PFSK-1 (cell line): Measurements from ENCODE around the gene VIPAS39.

ENCODE experiments used
- FOXP2 ChIP-seq: optimal IDR thresholded peaks from 2 replicates; pipeline ENCODE3; 2011; ENCODE audit warnings: borderline replicate concordance, control low read depth, inconsistent platforms; ENCODE audit not compliant: insufficient read depth; ENCODE audit errors: extremely low read length, extremely low read depth
- POLR2AphosphoS5 ChIP-seq: IDR thresholded peaks from 2 replicates; pipeline ENCODE4 v1.6.1; 2012; ENCODE audit warnings: low read depth, mild to moderate bottlenecking, control low read depth, low read length, moderate library complexity
- SIN3A ChIP-seq: IDR thresholded peaks from 2 replicates; pipeline ENCODE4 v1.6.1; 2012; ENCODE audit warnings: mild to moderate bottlenecking, low read length, moderate library complexity, borderline replicate concordance; ENCODE audit not compliant: insufficient read depth
- TAF1 ChIP-seq: IDR thresholded peaks from 2 replicates; pipeline ENCODE4 v1.6.1; 2012; ENCODE audit warnings: low read length, control low read depth, borderline replicate concordance; ENCODE audit not compliant: insufficient read depth
- TF ChIP-seq, protein P1 (sequence below), 2 experiments: IDR thresholded peaks; 2 replicates each; pipeline versions ENCODE4 v1.6.1 to v1.8.0; 2011 to 2012; ENCODE audit warnings: low read depth in 2 of 2, low read length in 2 of 2, control low read depth in 1 of 2, inconsistent platforms in 1 of 2, mild to moderate bottlenecking in 1 of 2, moderate library complexity in 1 of 2; ENCODE audit not compliant: insufficient read depth in 1 of 2

VIPAS39 gene

GRCh38 chr14:77407158-77407557 lies 50.2 kb downstream of the VIPAS39 start:
- TF ChIP-seq, protein P1, sequence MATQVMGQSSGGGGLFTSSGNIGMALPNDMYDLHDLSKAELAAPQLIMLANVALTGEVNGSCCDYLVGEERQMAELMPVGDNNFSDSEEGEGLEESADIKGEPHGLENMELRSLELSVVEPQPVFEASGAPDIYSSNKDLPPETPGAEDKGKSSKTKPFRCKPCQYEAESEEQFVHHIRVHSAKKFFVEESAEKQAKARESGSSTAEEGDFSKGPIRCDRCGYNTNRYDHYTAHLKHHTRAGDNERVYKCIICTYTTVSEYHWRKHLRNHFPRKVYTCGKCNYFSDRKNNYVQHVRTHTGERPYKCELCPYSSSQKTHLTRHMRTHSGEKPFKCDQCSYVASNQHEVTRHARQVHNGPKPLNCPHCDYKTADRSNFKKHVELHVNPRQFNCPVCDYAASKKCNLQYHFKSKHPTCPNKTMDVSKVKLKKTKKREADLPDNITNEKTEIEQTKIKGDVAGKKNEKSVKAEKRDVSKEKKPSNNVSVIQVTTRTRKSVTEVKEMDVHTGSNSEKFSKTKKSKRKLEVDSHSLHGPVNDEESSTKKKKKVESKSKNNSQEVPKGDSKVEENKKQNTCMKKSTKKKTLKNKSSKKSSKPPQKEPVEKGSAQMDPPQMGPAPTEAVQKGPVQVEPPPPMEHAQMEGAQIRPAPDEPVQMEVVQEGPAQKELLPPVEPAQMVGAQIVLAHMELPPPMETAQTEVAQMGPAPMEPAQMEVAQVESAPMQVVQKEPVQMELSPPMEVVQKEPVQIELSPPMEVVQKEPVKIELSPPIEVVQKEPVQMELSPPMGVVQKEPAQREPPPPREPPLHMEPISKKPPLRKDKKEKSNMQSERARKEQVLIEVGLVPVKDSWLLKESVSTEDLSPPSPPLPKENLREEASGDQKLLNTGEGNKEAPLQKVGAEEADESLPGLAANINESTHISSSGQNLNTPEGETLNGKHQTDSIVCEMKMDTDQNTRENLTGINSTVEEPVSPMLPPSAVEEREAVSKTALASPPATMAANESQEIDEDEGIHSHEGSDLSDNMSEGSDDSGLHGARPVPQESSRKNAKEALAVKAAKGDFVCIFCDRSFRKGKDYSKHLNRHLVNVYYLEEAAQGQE (IDR thresholded peaks at IDR 0.05; ENCODE audit: insufficient read depth in 1 of 2, low read depth in 2 of 2, low read length in 2 of 2) = no peak
- TF ChIP-seq POLR2AphosphoS5 = no peak

DNA sequence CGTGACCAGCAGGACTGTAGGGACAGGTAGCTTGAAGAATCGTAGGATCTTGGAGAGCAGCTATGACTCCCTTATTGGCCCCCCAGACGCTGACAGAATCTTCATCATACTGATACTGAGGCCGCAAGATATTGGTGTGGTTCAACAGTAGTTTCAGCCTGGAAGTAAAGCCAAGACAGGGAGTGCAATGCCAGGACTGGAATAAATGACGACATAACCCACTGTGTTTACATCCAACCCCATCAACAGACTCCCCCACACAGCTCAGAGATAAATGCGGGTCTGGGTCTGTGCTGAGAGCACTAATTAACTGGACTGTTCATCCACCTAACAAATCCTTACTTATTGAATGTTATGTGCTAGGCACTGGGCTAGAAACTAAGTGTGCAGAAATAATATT lies 50.7 kb downstream of the VIPAS39 start:
- peak; percentile 33 for TF ChIP-seq FOXP2
- TF ChIP-seq, protein P1 (IDR thresholded peaks at IDR 0.05; ENCODE audit: insufficient read depth in 1 of 2, low read depth in 2 of 2, low read length in 2 of 2) = no peak

DNA sequence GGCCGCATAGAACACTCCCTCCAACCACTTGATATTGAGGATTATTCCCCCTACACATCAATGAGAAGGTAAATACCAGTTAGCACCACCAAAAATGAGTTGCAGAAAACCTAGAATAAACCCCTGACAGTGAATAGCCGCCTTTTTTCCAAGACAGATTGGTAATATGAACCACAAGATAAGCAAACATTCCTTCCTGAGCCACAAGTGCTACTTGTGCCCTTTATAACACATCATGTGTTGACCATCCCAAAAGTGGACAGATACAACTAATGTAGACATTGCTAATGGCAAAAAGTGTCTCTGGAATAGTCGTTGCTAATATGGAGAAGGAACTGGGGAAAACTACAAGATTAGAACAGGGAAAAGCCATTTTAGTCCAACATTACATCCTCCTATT lies 51.3 kb downstream of the VIPAS39 start:
- TF ChIP-seq, protein P1 (IDR thresholded peaks at IDR 0.05; ENCODE audit: insufficient read depth in 1 of 2, low read depth in 2 of 2, low read length in 2 of 2) = no peak
- TF ChIP-seq TAF1 = no peak
- no peak for TF ChIP-seq SIN3A
- no peak for TF ChIP-seq FOXP2
- TF ChIP-seq POLR2AphosphoS5 = no peak

DNA sequence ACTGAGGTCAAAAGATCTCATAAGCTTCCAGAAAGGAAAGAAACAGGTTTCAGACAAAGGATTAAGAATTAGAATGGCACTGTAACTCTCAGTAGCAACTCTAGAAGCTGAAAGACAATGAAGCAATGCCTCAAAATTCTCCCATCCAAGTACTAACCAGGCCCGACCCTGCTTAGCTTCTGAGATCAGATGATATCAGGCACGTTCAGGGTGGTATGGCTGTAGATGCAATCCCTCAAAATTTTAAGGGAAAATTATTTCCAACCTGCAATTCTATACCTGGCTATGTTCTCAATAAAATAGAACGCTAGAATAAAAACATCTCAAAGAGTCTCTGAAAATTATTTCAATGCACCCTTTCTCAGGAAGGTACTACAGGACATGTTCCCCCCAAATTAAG lies 53.6 kb downstream of the VIPAS39 start:
- TF ChIP-seq TAF1 (no peak), POLR2AphosphoS5 (no peak), SIN3A (no peak), FOXP2 (no peak)
- TF ChIP-seq, protein P1 (IDR thresholded peaks at IDR 0.05; ENCODE audit: insufficient read depth in 1 of 2, low read depth in 2 of 2, low read length in 2 of 2) = no peak

GRCh38 chr14:77400216-77400615 lies 57.2 kb downstream of the VIPAS39 start:
- TF ChIP-seq TAF1 = no peak
- no peak for TF ChIP-seq FOXP2
- TF ChIP-seq POLR2AphosphoS5 = no peak
- TF ChIP-seq, protein P1 (IDR thresholded peaks at IDR 0.05; ENCODE audit: insufficient read depth in 1 of 2, low read depth in 2 of 2, low read length in 2 of 2) = no peak
- TF ChIP-seq SIN3A = no peak
